ENCODE results near the gene HSD17B8.
A peak's percentile ranks its signal among the peaks of the same experiment; 100 is the strongest.

Gene HSD17B8

DNA sequence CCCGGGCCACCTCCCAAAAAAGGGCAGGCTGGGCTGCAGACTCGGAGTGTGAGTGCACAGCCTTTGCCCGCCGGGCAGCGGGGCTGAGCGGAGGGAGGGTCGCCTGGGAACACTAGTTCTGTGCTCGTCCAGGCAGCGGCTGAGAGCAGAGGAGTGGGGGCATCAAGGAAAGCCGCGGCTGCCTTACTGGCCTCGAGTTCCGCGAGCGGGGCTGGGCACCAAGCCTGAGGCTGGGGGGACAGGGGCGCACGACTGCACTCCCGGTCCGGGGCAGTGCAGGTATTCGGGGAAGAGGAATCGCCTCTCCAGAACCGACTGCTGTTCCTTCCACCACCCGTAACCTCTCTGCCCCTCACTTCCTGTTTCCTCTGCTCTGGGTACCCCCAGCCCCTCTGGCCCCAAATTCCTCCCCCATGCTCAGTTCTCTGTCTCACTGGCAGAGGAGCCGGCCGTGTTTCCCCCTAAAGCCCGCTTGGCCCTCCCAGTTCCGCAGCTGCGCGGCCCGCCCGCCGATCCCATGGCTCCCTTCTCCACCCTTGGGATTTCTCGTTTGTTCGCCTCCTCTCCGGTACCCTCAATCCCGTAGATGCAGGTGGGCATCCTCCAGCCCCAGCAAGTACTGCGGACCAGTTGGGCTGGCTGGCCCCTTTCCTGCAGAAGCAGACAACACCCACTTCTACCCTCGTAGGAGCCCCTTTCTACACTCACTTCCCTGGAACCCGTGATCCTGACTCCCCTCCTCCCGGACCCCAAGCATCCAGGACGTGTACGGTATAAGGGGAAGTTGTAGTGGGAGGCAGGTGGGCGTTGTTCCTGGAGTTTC lies 8.9 kb downstream of the HSD17B8 start:
- no peaks in the 10 kb centered on the region for H3K27me3 ChIP-seq (replicated peaks)
- H3K4me3 ChIP-seq (ENCODE audit: low read depth, low read length) = peak overlapping the region; percentile 56
- in situ Hi-C loops (cut with HindIII; ENCODE audit: low pct_ligation_motif_present, low sequenced_read_pairs) = no loop called here
- no peak for DNase-seq
- no peak overlapping the region for H3K27ac ChIP-seq
- peaks cover 11% of the 10 kb centered on the region for H3K36me3 ChIP-seq (replicated peaks)
- TF ChIP-seq CTCF (IDR thresholded peaks at IDR 0.05; ENCODE audit: low read depth, low read length, missing control alignments) = no peak

DNA sequence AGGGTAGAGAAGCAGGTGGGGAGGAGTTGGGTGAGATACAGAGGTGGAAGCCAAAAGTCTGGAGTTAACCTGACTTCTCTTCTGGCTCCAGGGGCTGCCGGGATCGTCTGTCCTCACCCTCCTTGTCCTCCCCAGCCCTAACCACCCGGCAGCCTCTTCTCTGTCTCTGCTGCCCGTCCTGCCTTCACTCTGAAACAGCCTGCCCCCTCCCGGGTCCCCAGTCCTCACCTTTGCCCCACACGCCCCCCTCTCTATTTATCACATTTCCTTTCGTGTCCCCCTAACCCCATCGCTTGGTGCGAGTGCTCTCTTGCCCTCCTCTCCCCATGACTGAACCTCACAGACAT lies 9.5 kb downstream of the HSD17B8 start:
- Histone ChIP-seq H3K36me3 (replicated peaks) (peaks cover 11% of the 10 kb centered on the region), H3K27ac (no peak overlapping the region), H3K27me3 (replicated peaks) (no peaks in the 10 kb centered on the region), H3K4me3 (ENCODE audit: low read depth, low read length) (peak overlapping the region; percentile 56)
- no peak for TF ChIP-seq CTCF (IDR thresholded peaks at IDR 0.05; ENCODE audit: low read depth, low read length, missing control alignments)
- no peak for DNase-seq
- in situ Hi-C loops (cut with HindIII; ENCODE audit: low pct_ligation_motif_present, low sequenced_read_pairs) = no loop called here

- Histone ChIP-seq H3K27me3 (replicated peaks) (no peaks in the 10 kb centered on the region), H3K27ac (no peak overlapping the region), H3K4me3 (ENCODE audit: low read depth, low read length) (no peak overlapping the region), H3K36me3 (replicated peaks) (peaks cover 9% of the 10 kb centered on the region)
- DNase-seq = no peak
- TF ChIP-seq CTCF (IDR thresholded peaks at IDR 0.05; ENCODE audit: low read depth, low read length, missing control alignments) = no peak
- in situ Hi-C loops (cut with HindIII; ENCODE audit: low pct_ligation_motif_present, low sequenced_read_pairs) = no loop called here
Measured at GRCh38 chr6:33215271-33216116, 11.0 kb downstream of the HSD17B8 start.

- Histone ChIP-seq H3K27ac (no peak overlapping the region), H3K36me3 (replicated peaks) (peaks cover 5% of the 10 kb centered on the region), H3K27me3 (replicated peaks) (no peaks in the 10 kb centered on the region), H3K4me3 (ENCODE audit: low read depth, low read length) (no peak overlapping the region)
- DNase-seq = no peak
- no peak for TF ChIP-seq CTCF (IDR thresholded peaks at IDR 0.05; ENCODE audit: low read depth, low read length, missing control alignments)
- in situ Hi-C loops (cut with HindIII; ENCODE audit: low pct_ligation_motif_present, low sequenced_read_pairs) = no loop called here
Measured at GRCh38 chr6:33216117-33216649, 11.7 kb downstream of the HSD17B8 start.

- in situ Hi-C loops (cut with HindIII; ENCODE audit: low pct_ligation_motif_present, low sequenced_read_pairs) = no loop called here
- Histone ChIP-seq H3K36me3 (replicated peaks) (peaks cover 1% of the 10 kb centered on the region), H3K4me3 (ENCODE audit: low read depth, low read length) (no peak overlapping the region), H3K27me3 (replicated peaks) (no peaks in the 10 kb centered on the region), H3K27ac (no peak overlapping the region)
- DNase-seq = no peak
- TF ChIP-seq CTCF (IDR thresholded peaks at IDR 0.05; ENCODE audit: low read depth, low read length, missing control alignments) = no peak
Measured at GRCh38 chr6:33217246-33217645, 12.8 kb downstream of the HSD17B8 start.

All from brain microvascular endothelial cell (primary cell).